ENCODE measurements around the gene BLVRA.
"Not testable (repeated sequence)": the region's sequence is repeated elsewhere in the genome, so short reads cannot be mapped to it uniquely, and the experiment has no call there.

Gene BLVRA, protein sequence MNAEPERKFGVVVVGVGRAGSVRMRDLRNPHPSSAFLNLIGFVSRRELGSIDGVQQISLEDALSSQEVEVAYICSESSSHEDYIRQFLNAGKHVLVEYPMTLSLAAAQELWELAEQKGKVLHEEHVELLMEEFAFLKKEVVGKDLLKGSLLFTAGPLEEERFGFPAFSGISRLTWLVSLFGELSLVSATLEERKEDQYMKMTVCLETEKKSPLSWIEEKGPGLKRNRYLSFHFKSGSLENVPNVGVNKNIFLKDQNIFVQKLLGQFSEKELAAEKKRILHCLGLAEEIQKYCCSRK

DNA sequence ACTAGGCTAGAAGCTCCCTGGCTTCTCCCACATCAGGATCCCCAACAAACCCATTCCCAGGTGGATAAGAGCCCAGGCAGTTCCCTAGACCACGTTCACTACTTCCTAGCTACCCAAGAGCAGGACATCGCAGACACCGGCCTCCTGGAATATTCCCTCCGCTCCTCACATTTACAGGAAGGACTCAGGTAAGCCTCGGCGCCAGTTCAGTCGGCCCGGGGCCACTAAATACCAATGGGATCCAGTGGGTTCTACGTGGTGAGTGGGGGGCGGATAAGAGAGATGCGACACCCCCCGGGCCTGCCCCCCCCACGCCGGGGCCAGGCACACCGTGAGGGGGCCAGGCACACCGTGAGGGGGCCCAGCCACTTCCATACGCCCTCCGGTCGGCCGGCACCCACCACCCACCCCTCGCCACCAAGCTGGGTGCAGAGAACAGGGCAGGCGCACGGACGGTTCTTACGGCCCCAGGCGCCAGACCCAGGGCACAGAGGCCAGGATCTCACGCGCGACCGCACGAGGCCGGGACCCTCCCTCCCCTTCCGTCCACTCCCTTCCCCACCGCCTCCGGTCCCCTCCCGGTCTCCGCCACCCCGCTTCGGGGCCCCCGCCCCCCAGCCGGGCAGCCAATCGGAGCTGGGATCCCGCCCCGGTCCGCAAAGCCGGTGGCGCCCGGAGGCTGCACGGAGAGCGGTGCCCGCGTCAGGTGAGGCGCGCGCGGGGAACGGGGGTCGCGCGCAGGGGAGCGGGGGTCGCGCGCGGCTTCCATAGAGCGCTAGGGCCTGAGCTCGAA is at the start of gene BLVRA:
BLVRA (plus strand) TSS at position 652 of the 793 bp plus-strand sequence. CDS start 12,479 bp downstream, outside the sequence.
- DNase-seq = peak; percentile 58

DNA sequence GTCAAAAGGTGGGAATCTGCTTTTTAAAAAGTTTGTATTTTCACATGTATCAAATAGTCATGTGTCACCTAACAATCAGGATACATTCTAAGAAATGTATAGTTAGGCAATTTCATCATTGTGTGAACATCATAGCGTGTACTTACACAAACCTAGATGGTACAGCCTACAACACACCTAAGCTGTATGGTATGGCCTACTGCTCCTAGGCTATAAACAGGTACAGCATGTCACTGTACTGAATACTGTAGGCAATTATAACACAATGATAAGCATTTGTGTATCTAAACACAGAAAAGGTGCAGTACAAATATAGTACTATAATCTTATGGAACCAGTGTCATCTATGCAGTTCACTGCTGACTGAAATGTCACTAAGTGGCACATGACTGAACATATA is 47.0 kb upstream of the BLVRA start:
- DNase-seq = no peak

DNA sequence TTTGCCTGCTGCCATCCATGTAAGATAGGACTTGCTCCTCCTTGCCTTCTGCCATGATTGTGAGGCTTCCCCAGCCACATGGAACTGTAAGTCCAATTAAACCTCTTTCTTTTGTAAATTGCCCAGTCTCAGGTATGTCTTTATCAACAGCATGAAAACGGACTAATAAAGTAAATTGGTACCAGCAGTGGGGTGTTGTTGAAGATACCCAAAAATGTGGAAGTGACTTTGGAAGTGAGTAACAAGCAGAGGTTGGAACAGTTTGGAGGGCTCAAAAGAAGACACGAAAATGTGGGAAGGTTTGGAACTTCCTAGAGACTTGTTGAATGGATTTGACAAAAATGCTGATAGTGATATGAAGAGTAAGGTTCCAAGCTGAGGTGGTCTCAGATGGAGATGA is 42.5 kb upstream of the BLVRA start:
- not testable (repeated sequence) for DNase-seq

DNA sequence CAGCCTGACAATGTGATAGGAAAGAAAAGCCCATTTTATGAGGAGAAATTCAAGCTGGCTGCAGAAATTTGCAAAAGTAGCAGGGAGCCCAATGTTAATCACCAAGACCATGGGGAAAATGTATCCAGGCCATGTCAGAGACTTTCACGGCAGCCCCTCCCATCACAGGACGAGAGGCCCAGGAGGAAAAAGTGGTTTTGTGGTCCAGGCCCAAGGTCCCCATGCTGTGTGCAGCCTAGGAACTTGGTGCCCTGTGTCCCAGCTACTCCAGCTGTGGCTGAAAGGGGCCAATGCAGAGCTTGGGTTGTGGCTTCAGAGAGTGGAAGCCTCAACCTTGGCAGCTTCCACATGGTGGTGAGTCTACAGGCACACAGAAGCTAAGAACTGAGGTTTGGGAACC is 41.9 kb upstream of the BLVRA start:
- DNase-seq = no peak

DNA sequence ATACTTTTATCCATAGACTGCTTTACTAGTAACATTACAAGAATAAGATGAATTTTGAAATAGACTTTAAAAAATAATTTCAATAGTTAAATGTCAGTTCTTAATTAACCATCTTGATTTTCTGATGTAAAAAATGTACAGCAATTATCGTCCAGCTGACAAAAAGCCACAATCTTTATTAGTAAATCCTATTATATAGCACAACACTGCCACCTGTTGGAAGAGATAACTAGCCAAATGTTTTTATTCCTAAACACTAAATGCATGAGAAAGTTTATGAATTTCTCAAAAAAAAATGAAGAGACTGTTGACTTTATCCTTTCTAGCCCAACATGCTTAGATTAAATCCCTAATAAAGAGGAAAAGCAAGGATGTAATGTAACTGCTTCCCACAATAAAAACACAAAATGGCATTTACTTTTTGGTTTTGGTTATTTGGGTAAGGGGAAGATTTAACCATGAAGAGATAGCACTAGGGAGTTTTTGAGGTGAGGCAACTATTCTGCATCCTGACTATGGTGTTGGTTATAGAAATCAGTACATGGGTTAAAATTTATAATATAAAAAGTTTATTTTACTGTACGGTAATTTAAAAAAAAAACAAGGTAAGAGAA is 37.2 kb upstream of the BLVRA start:
- DNase-seq = no peak

DNA sequence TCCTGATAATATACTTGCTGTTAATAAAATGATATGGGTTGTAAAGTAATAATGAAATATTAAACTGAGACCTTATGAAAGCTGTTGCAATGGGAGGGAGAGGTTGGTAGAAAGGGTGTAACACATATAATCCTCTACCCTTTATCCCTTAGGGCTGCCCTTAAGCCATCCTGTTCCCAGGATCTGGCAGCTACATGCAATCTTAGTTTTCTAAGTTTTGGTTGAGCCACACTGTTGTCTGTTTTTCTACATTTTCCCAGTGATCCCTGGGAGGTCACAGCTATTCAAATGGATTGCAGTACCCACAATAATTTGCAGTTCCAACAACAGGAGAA is 35.5 kb upstream of the BLVRA start:
- DNase-seq = no peak

DNA sequence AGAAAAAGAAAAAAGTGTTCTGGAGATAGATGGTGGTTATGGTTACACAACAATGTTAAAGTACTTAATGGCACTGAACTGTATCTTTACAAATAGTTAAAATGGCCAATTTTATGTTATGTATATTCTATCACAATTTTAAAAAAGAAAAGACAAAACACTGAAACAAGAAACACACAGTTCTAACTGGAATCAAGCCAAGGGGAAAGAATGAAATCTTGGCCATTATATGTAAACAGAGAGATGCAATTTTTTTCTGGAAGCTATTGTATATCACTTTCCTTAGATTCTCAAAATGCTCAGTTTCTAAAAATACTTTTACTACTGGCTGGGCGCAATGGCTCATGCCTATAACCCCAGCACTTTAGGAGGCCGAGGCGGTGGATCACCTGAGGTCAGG is 33.2 kb upstream of the BLVRA start:
- no peak for DNase-seq

DNA sequence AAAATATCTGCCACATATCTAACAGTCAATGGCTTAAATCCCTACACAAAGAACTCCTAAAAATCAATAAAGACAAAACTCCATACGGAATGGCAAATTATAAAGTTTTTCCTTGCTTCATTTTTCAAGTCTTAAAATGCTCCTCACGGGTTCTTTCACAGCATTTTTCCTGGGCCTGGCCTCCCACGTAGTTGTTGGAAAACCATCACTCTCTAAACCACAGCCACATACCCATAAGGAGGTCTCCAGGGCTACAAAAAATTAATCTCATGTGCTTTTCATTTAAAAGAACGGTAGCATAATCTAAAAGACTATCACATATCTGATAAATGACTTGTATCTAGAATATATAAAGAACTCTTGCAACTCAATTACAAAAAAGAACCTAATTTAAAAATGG is 32.0 kb upstream of the BLVRA start:
- DNase-seq = no peak

DNA sequence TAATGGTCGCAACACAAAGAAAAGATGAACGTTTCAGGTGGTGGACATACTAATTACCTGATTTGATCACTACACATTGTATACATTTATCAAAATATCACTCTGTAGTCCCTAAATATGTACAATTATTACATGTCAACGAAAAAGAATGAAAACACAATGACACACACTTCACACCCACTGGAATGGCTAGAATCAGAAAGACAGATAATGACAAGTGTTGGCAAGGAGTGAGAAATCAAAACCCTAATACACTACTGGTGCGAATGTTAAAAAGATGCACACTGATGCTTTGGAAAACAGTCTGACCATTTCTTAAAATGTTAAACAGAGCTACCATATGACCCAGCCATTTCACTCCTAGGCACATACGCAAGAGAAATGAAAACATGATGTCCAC is 31.5 kb upstream of the BLVRA start:
- no peak for DNase-seq

DNA sequence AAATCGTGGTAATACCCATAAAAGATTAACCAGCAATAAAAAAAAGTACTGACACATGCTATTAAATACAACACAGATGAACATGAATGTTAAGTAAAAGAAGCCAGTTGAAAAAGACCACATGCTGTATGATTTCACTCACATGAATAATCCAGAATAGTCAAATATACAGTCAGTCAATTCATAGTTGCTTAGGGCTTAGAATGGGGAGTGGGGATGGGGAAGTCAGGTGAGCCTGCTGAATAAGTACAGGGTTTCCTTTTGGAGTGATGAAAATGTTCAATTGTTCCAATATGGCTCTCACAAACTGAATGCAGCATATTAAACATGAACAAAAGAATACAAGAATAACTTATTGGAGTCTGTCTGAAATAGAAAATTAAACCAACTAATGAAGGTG is 31.0 kb upstream of the BLVRA start:
- no peak for DNase-seq

DNA sequence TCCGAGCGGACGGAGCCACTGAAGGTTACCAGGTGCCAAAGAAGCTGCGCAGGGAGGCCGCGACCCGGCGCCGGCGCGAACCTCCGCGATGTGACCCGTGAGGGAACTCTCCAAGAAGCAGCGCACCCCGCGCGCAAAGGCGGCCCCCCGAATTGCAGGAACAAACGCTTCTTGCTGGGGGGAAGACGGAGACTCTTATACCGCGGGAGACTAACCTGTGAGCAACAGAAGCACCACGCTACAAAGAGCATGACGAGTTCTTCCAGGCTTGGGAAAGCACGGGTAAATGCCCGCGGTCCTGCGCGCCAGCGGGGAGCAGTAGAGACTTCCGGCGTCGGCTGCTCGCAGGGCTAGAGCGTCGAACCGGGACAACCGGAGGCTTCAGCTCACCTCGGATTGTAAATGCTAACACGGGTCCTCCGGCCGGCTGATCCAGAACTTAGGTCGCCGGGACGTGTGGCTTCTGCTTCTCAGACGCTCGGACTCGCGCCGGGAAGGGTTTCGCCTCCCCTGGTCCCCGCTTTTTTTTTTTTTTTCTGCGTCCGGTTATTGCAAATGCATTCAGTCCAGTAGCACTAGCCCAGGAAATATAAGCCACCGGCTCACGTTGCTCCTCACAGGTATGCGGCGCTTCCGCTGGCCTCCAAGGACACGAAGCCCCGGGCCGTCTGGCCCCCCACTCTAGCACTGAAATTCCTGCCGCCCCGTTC is 29.1 kb upstream of the BLVRA start, which contains the start of gene COA1:
COA1 (minus strand) TSS at position 310 of the 710 bp plus-strand sequence. CDS start 80,909 bp downstream, outside the sequence.
- peak; percentile 77 for DNase-seq

DNA sequence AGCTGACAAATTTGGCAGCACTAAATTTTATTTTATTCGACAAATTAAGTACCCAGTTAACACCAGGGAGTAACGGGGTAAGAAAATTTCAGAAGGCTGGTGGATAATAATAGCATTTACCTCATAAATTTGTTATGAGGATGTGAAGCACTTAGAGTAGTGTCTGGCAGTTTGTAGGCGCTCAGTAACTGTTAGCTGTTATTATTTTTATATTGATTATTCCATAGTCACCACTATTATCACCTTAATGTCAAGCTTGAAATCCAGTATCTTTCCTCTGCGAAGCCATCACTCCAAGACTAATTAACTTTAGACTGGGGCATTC is 28.6 kb upstream of the BLVRA start:
- no peak for DNase-seq

DNA sequence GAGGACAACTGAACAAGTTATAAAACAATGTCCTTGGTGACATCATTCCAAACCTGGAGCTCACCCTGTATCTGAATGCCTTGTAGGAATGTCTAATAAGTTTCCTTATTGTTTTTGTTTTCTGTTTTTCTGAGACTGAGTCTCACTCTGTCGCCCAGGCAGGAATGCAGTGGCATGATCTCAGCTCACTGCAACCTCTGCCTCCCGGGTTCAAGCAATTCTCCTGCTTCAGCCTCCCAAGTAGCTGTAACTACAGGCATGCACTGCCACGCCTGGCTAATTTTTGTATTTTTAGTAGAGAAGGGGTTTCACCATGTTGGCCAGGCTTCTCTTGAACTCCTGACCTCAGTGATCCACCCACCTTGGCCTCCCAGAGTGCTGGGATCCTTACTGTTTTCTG is 27.0 kb upstream of the BLVRA start:
- DNase-seq = not testable (repeated sequence)

DNA sequence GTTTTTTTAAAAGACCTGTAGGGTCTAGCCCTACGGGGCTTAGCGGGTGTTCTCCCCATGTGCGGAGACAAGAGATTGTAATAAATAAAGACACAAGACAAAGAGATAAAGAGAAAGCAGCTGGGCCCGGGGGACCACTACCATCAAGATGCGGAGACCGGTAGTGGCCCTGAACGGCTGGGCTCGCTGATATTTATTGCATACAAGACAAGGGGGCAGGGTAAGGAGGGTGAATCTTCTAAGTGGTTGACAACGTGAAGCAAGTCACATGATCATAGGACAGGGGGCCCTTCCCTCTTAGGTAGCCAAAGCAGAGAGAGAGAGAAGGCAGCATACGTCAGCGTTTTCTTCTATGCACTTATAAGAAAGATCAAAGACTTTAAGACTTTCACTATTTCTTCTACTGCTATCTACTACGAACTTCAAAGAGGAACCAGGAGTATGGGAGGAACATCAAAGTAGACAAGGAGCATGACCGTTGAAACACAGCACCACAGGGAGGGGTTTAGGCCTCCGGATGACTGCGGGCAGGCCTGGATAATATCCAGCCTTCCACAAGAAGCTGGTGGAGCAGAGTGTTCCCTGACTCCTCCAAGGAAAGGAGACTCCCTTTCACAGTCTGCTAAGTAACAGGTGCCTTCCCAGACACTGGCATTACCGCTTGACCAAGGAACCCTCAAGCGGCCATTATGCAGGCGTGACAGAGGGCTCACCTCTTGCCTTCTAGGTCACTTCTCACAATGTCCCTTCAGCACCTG is 23.7 kb upstream of the BLVRA start:
- DNase-seq = not testable (repeated sequence)

DNA sequence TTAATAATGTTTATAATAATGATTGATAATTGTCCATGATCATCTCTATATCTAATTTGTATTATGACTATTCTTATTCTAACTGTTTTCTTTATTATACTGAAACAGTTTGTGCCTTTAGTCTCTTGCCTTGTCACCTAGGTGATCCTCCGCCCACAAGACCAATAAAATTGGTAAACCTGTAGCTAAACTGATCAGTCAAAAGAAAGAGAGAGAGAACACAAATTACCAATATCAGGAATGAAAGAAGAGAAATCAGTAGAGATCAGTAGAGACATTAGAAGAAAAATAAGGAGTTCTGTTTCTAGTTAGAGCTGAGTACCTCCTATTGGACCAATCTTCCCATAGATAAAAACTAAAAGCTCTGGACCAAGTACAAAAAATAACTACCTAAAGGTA is 23.1 kb upstream of the BLVRA start:
- DNase-seq = no peak

DNA sequence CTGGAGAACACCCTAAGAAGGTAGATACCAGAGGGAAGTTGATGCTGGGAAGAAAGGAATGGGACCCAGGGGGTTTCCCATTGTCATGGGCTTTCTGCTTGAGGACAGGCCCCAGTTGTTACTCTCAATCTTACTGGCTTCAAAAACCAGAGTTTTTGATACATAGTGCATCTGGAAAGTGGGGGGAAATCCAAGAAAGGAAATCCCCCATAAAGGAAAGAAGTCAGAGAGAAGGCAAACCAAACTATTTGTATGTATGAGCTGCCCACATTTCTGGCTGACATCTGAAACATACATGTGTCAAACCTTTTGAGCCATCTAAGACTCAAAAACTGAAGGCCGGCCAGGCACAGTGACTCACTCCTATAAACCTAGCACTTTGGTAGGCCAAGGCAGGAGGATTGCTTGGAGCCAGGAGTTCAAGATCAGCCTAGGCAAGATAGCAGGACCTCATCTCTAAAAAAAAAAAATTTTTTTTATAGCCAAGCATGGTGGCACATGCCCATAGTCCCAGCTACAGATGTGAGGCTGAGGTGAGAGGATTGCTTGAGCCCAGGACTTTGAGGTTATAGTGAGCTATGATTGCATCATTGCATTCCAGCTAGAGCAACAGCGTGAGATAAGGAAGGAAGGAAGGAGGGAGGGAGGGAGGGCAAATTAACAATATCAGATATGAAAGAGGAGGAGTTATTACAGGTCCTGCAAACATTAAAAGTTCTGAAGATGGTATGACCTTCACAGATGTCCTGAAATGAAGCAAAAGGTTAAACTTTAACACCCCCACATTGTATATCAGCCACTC is 22.5 kb upstream of the BLVRA start:
- DNase-seq = no peak

DNA sequence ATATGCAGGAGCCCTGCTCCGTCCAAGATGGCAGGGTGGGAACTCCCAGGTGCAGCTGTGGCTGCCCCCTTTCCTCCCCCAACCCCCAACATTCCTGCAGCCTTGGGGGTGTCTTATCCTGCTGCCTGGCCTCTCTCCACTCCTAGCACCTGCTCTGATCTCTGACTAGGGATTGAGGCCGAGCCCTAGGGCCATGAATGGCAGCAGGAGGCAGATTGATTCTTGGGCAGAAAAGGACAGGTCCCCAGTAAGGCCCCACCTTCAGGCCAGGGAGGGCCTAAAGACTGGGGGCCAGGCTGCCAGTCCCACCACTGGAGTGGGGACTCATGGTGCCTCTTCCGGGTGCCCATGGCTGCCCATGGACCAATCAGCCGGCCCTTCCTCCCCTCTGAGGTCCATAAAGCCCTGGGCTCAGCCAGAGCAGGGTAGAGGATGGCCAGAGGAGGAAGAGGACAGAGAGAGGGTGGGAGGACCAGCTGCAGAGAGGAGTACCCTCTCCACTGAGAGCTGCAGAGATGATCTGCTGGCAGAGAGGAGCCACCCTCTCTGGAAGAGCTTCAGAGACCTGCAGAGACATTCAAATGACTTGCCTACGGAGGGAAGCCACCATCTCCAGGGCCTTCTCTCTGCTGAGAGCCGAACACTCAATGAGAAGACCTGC is 20.9 kb upstream of the BLVRA start:
- no peak for DNase-seq

DNA sequence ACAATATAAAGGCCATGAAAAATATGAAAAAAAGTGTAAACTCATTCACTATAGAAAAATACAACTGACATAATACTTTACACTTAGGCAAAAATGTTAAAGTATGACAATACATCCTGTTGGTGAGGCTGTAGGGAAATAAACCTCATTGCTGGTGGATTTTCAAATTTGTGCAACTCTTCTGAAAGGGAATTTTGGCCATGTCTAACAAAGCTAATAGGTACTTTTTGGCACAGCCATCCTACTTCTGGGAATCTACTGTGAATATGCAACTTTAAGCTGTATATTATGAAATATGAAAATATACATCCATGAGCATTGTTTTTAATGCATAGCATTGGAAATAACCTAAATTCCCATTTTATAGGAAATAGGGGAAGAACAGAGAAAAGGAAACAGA is 15.8 kb upstream of the BLVRA start:
- DNase-seq = no peak

DNA sequence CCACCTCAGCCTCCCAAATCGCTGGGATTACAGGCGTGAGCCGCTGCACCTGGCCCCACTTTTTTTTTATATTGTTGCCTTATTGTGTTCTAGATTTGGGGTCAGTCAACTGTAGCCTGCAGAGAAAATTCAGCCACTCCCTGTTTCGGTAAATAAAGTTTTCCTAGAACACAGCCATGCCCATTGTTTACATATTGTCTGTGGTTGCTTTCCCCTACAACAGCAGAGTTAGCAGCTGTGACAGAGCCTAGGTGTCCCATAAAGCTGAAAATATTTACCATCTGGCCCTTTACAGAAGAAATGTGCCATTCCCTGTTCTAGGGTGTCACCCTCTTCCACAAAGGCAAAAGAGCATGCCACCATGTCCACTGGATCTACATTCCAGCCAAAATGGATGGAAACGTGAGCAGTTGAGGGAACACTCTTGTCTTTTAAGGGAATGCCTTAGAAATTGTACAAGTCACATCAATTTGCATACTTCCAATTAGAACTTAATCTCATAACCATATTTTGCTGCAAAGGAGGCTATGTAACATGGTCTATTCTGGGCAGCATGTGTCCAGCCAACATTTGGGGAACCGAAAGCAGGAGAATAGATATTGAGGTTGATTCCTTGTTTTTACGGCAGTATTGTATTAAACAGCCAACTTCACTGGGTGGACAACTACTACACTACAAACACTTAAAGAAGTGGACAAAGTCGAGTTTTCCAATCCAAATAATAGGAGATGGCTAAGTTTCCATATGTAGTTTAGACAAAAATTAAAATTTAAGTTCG is 11.0 kb upstream of the BLVRA start:
- DNase-seq = no peak

DNA sequence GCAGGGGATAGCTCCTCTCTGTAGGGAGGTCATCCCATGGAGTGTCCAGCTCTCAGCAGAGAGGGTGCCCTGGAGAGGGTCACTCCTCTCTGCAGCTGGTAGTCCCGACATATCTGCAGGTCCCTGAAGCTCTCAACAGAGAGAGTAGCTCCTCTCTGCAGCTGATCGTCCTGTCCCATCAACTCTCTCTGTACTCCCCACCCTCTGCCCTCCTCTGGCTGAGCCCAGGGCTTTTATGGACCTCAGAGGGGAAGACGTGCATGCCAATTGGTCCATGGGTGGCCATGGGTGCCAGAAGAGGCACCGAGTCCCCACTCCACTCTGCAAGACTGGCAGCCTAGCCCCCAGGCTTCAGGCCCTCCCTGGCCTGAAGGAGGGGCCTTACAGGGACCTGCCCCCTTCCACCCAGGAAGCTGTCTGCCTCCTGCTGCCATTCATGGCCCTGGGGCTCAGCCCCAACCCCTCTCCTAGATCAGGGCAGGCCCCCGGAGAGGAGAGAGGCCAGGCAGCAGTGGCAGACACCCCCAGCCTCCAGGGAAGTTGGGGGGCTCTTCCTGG is 9.0 kb upstream of the BLVRA start:
- no peak for DNase-seq

All from activated CD4-positive, alpha-beta T cell treated with anti-CD3 and anti-CD28 coated beads, Interleukin-2, amount 50 U/mL, for 1 hour (primary cell).